HG02840 (cell line): Measurements from ENCODE around the gene GSTA5.
"Not testable (repeated sequence)": the region's sequence is repeated elsewhere in the genome, so short reads cannot be mapped to it uniquely, and the experiment has no call there.

ENCODE experiments used
- ATAC-seq: cut with Tn5 transposase; IDR thresholded peaks from one replicate; pipeline ENCODE4 v1.9.1; 2021; ENCODE audit warnings: mild to moderate bottlenecking, moderate library complexity, moderate number of reproducible peaks; ENCODE audit not compliant: unreplicated experiment, low FRiP score

Gene GSTA5

DNA sequence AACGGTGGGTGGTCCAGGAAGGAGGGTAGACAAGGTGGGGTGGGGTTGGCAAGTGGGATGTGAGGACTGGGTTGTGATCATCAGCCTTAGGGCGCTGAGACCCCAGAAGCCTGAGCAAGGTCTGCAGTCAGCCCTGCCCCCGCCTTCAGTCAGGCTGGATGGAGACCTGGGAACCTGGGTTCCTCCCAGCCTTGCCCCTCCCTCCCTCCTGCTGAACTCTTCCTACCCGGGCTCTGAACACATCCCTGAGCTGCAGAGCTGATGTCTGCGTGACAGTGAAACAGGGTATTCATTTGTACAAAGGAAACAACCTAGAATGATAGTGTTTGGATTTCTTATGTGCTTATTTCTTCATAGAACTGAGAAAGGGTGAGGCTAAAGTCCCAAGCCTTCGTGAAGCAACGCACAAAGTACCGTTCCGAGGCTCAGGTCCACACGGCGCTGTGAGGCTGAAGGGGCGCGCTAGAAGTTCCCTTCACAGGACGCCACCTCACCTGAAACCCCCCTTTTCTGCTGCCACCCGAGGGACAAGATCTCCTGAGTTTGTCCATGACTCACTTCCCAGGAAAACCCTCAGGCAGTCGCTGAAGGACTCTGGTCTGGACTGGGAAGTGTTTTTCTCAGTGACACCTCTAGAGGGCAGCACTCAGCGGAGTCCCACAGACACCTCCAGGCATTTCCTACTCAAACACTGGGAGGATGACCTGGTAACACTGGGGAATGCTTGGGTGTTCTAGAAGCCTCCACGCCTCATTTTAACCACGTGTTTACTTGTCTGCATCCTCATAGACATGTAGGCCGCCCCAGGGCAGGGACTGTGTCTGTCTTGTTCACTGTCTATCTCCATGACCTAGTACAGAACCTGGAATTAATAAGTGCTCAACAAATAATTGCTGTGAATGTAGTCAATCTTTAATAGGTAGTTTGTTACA, 1.2 kb downstream of the GSTA5 start:
- no peak for ATAC-seq

DNA sequence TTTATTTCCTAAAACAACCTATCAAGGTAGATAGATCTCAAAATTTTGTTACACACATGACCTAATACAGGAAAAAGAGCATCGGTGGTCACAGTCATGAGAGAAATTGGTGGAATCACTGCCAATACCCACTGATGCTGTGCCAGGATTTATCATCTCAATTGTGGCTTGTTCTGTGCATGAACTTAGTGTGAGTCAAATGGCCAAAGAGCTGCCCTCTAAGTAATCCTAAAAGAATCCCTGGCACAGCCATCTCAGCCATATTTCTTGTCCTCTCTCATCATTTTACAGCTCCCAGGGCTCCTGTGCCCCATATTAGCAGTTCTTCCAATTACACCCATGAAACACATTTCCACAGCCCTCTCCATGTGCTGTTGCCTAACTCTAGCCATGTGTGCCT, 6.1 kb downstream of the GSTA5 start:
- no peak for ATAC-seq

DNA sequence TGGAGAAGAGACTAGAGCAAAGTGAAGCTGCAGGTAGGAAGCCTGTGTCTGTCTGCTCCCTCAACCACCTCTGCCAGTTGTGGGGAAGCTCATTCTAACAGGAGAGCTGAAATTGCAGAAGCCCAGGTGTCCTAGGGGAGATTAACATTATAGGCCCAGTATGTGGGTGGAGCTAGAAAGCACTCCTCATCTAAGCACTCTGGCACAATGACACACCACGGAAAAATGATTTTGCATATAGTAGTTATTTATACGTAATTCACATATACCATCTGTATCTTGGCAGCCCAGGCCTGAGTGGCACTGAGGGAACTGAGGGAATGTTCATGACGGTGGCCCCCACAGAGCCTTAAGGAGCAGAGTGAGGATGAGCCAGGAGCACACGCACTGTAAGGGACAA, 9.7 kb downstream of the GSTA5 start:
- ATAC-seq: not testable (repeated sequence)

DNA sequence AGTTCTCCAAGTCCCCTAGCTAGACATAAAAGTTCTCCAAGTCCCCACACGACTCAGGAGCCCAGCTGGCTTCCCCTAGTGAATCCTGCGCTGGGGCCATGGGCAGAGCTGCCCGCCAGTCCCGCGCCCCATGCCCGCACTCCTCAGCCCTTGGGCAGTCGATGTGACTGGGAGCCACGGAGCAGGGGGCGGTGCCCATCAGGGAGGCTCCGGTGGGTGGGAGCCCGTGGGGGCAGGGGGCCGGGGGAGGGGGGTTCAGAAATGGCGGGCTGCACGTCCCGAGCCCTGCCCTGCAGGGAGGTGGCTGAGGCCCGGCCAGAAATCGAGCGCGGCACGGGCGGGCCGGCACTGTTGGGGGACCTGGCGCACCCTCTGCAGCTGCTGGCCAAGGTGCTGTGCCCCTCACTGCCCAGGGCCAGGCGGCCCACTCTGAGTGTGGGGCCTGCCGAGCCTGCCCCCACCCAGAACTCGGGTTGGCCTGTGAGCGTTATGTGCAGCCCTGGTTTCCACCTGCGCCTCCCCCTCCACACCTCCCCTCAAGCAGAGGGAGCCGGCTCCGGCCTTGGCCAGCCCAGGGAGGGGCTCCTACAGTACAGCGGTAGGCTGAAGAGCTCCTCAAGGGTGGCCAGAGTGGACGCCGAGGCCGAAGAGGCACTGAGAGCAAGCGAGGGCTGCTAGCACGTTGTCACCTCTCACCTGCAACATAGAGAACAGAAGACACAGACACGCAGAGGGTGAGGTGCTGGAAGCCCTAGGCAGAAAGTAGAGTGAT, 11.4 kb downstream of the GSTA5 start:
- no peak for ATAC-seq

DNA sequence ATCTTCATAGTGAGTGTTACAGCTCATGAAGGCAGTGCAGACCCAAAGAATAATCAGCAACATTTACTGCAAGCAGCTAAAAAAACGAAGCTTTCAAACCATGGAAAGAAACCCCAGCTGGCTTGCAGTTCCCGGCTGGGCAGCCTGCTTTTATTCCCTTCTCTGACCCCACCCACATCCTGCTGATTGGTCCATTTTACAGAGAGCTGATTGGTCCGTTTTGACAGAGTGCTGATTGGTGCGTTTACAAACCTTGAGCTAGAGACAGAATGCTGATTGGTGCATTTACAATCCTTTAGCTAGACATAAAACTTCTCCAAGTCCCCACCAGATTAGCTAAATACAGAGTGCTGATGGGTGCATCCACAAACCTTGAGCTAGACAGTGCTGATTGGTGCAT, 12.0 kb downstream of the GSTA5 start:
- not testable (repeated sequence) for ATAC-seq

DNA sequence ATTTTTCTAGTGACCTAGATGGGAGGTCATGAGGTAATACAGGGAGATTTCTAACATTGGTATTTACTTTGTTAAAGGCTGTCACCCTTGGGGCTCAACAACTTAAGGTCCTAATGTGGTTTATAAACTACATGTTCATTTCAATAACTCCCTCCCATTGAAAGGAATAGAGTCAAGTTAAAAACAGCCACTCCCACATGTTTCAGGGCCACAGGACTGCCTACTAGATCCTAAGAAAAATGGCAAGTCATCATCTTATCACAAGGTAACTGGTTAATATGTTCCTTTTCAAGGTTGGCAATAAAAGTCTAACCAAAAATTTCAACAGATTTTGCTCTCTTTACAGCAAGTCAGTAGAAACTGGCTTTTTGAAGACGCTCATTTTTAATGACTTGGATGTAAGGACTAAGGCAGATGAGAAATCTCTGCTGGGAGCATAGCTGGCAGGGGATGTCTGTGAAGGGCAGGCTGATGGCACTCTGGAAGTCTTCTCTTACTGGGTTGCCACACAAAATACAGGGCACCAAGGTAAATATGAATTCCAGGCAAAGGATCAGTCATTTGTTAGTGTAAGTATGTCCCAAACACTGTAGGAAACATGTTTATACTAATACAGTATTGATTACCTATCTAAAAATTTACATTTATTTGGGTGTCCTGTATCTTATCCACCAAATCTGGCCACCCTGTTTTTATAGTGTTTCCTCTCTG, 13.4 kb downstream of the GSTA5 start:
- not testable (repeated sequence) for ATAC-seq

DNA sequence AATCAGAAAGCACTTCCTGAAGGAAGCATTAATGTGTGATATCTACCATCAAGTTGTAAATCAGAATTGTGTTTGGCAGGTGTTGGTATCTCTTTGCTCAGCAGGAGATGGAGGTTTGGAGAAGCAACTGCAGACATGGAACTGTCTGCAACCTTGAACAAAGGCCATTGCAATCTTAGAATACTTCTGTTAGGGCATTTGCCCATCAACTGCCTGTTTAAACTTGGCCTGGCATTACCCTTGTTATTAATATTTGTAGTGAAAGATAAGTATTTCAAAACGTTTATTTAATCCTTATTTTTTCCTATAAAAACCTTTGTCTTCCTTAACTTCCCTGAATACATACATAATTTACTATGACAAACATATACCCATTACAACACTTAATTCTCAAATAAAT, 14.1 kb downstream of the GSTA5 start:
- ATAC-seq: no peak

DNA sequence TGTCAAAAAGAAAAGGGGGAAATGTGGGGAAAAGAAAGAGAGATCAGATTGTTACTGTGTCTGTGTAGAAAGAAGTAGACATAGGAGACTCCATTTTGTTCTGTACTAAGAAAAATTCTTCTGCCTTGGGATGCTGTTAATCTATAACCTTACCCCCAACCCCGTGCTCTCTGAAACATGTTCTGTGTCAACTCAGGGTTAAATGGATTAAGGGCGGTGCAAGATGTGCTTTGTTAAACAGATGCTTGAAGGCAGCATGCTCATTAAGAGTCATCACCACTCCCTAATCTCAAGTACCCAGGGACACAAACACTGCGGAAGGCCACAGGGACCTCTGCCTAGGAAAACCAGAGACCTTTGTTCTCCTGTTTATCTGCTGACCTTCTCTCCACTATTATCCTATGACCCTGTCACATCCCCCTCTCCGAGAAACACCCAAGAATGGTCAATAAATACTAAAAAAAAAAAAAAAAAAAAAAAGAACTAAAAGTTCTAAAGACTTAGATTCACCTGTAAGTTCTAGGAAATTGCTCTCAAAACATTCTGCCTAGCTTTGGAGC, 14.6 kb downstream of the GSTA5 start:
- ATAC-seq: not testable (repeated sequence)

DNA sequence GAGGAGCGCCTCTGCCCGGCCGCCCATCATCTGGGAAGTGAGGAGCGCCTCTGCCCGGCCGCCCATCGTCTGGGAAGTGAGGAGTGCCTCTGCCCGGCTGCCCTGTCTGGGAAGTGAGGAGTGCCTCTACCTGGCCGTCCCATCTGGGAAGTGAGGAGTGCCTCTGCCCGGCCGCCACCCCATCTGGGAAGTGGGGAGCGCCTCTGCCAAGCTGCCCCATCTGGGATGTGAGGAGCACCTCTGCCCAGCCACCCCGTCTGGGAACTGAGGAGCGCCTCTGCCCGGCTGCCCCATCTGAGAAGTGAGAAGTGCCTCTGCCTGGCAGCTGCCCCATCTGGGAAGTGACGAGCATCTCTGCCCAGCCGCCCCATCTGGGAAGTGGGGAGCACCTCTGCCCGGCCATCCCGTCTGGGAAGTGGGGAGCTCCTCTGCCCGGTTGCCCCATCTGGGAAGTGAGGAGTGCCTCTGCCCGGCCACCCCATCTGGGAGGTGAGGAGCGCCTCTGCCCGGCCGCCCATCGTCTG, 15.3 kb downstream of the GSTA5 start:
- ATAC-seq: not testable (repeated sequence)

DNA sequence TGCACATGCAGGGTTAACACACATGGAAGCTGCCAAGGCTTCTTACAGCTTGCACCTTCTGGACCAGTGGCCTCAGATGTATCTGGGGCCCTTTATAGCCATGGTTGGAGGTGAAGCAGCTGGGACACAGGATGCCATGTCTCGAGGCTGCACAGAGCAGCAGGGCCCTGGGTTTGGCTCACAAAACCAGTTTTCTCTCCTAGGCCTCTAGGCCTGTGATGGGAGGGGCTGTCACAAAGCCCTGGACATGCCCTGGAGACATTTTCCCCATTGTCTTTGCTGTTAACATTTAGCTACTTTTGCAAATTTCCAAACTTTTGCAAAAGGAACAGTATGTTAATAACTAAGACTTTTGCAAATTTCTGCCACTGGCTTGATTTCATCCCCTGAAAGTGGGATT, 18.8 kb downstream of the GSTA5 start:
- ATAC-seq: no peak

DNA sequence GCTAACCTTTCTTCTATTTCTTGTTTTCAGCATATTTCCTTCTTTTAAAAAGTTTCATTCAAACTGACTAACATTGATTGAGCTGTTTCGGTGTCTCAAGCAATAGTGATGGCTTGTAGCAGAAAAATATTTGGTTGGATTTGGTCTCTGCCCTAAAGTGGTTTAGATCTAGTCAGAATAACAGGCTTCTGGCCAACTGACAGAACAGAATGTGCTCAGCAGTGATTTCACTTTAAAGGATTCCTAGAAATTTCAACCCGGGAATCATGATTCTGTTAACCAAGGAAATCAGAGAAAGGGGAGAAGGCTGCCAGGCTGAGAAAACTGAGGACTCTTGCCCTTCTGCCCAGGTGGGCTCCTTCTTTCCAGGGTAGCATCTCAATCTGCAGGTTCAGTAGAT, 20.4 kb downstream of the GSTA5 start:
- ATAC-seq: no peak

DNA sequence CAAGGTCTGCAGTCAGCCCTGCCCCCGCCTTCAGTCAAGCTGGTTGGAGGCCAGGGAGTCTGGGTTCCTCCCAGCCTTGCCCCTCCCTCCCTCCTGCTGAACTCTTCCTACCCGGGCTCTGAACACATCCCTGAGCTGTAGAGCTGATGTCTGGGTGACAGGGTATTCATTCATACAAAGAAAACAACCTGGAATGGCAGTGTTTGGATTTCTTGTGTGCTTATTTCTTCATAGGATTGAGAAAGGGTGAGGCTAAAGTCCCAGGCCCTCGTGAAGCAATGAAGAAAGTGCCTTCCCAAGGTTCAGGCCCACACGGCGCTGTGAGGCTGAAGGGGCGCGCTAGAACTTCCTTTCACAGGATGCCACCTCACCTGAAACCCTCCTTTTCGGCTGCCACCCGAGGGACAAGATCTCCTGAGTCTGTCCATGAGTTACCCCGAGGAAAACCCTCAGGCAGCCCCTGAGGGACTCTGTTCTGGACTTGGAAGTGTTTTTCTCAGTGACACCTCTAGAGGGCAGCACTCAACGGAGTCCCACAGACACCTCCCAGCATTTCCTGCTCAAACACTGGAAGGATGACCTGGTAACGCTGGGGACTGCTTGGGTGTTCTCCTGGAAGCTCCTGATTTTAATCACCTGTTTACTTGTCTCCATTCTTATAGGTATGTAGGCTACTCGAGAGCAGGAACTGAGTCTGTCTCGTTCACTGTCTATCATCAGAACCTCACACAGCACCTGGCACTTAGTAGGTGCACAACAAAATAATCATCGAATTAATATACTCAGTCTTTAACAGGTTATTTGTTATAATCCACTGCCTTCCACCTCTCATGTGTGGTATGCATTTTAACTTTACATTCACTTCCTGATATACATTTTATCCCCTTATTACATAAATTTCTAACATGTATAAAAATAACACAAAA, 25.2 kb downstream of the GSTA5 start:
- ATAC-seq: no peak

DNA sequence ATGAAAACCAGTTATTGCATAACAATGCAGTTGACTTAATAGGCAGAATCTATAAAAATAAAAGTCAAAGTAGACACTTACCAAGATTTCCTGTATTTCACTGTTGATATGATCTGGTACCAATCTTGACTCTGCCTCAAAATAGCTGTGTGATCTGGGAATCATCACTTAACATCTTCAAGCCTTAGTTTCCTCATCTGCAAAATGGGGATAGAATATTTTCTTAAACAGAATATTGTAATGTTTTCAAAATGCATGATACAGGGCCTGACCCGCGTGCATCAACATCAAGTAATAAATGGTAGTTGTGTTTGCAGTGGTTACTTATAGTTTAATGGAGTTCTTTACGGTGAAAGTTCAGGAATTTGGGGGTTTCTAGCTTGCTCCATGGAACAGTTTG, 26.1 kb downstream of the GSTA5 start:
- ATAC-seq: not testable (repeated sequence)

DNA sequence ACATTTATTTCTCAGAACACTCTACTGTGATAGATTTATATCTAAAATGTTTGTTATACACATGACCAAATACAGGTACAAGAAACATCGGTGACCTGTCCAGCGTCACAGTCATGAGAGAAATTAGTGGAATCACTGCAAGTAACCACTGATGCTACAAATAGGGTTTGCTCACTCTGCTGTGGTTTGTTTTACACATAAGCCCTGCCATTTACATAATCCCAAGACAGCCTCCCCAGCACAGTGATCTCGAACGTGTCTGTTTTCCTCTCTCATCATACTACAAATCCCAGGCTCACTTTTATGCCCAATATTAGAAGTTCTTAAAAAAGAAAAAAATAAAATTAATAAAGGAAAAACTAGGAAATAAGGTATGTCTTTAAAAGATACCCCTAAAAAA, 30.8 kb downstream of the GSTA5 start:
- ATAC-seq: not testable (repeated sequence)

DNA sequence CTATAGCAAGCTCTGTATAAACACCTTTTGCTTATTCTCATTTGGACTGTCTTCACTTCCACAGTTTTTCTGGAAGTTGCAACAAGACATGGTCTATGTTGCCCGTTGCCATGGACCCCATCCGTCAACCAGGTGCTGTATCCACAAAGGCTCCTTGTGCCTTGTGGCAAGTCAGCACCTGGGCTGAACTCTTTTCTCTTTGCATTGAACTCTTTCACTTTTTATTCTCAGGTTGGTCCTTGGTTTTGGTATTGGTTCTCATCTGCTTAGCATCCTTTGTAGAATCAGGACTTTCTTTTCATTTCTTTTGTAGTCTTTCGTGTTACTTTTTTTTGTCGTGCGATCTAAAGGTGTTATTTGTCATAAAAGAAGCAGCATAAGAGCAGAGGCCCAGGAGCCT, 32.0 kb downstream of the GSTA5 start:
- ATAC-seq: no peak

DNA sequence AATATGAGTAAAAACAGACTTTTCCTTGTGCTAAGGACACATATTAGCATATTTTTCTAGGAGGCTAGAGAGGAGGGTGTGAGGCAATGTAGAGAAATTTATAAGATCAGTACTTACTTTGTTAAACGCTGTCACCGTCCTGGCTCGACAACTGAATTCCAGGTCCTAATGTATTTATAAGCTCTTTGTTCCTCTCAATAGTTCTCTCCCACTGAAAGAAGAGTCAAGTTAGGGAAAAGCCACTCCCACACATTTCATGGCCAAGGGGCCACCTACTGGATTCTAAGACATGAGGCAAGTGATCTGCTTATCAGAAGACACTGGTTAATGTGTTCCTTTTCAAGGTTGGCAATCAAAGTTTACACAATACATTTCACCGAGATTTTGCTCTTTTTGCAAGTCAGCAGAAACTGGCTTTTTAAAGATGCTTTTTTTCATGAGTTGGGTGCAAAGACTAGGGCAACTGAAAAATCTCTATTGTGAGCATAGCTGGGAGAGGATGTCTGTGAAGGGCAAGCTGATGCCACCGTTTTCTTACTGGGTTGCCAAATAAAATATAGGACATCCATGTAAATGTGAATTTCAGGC, 36.9 kb downstream of the GSTA5 start, which contains the start of gene GSTA1:
Gene GSTA1, minus strand, starts transcription at position 149 of the 588 bp plus-strand sequence. CDS start 4,549 bp downstream, outside the sequence.
- ATAC-seq: not testable (repeated sequence)

DNA sequence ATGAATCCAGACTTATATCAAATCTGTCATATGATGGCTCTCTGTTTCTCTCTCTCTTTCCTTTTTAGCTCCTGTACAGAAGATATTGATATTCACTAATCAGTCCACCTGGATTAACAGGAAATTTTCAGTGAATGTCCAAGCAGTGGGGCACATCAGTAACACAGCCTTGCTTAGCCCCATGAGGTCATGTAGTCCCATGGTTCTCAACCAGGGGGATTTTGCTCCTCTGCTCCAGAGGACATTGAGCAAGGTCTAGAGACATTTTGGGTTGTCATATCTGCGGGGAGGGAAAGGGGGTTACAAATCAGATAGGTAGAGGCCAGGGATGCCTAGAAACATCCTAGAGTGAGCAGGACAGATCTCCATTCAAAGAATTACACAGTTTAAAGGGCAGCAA, 37.8 kb downstream of the GSTA5 start:
- ATAC-seq: no peak

DNA sequence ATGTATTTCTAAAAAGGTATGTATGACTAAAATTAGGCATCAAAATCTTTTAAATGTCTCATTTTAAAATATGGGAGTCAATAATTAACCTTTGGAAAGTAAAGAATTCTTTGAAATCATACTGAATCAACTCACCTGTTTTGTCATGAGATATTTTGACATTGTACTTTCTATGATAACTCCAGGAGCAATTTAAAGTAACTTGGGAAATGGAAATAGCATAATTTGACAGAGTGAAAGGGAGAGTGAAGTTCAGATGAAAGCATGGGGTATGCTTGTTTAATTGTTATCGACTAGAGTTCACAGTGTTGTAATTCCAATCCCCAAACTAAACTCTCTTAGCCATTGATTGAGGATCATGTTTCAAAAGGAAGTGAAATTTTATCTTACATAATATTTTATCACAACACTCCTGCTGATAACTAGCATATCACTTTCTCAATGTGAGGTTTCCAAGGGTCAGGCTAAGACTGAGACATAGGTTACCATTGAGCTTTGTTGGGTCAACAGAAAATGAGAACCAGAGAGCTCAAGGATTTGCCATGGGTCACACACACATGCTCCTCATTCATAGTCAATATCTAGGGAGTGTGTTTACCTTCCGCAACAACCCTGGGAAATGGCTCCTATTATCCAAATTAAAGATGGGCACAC, 39.3 kb downstream of the GSTA5 start:
- no peak for ATAC-seq
